Fibroblast of gingiva (primary cell): ENCODE results near the gene SEMA5A.

Source experiments
- DNase-seq: peaks from one replicate; pipeline ENCODE4 v3.0.0-alpha.2; 2011; ENCODE audit warnings: low read depth

Gene SEMA5A

GRCh38 chr5:8993031-8993430, 552.8 kb downstream of the SEMA5A start:
- DNase-seq: no peak
